Measurements from ENCODE around the gene BMF.
"Not testable (repeated sequence)": the region's sequence is repeated elsewhere in the genome, so short reads cannot be mapped to it uniquely, and the experiment has no call there.

Gene BMF

DNA sequence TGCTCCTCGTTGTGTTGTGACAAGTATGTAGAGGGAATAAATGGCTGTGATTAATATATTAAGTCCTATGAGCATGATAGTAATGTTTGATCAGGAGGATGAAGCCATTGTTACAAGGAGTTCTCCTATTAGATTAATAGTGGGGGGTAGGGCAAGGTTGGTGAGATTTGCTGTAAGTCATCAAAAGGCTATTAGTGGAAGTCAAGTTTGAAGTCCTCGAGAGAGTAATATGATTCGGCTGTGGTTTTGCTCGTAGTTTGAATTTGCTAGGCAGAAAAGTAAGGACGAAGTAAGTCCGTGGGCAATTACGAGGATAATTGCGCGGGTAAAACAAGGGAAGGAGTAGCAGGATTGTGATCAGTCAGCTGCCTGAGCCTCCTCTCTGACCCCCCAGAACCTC, 26.2 kb upstream of the BMF start:
- FAIRE-seq (no peak), DNase-seq (ENCODE audit: insufficient read length, low spot score) (no peak)
- TF ChIP-seq, protein P1, sequence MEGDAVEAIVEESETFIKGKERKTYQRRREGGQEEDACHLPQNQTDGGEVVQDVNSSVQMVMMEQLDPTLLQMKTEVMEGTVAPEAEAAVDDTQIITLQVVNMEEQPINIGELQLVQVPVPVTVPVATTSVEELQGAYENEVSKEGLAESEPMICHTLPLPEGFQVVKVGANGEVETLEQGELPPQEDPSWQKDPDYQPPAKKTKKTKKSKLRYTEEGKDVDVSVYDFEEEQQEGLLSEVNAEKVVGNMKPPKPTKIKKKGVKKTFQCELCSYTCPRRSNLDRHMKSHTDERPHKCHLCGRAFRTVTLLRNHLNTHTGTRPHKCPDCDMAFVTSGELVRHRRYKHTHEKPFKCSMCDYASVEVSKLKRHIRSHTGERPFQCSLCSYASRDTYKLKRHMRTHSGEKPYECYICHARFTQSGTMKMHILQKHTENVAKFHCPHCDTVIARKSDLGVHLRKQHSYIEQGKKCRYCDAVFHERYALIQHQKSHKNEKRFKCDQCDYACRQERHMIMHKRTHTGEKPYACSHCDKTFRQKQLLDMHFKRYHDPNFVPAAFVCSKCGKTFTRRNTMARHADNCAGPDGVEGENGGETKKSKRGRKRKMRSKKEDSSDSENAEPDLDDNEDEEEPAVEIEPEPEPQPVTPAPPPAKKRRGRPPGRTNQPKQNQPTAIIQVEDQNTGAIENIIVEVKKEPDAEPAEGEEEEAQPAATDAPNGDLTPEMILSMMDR (IDR thresholded peaks at IDR 0.05; ENCODE audit: insufficient read depth, missing control alignments), result no peak

DNA sequence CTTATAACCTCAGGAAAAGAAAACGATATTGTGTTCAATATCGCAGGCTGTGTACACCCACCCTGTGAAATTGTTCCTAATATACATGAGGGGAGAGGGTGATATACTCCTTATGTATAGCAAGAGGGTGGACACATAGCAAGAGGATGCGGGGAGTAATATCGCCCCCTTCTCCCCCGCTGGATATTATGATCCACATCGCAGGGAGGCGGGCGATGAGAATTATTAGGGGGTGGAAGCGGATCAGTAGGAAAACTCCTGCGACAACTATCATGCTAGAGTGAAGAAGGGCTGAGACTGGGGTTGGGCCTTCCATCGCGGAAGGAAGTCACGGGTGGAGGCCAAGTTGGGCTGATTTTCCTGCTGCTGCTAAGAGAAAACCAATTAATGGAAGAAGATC, 24.9 kb upstream of the BMF start:
- TF ChIP-seq, protein P1 (IDR thresholded peaks at IDR 0.05; ENCODE audit: insufficient read depth, missing control alignments), result no peak
- DNase-seq (ENCODE audit: insufficient read length, low spot score) (no peak), FAIRE-seq (no peak)

DNA sequence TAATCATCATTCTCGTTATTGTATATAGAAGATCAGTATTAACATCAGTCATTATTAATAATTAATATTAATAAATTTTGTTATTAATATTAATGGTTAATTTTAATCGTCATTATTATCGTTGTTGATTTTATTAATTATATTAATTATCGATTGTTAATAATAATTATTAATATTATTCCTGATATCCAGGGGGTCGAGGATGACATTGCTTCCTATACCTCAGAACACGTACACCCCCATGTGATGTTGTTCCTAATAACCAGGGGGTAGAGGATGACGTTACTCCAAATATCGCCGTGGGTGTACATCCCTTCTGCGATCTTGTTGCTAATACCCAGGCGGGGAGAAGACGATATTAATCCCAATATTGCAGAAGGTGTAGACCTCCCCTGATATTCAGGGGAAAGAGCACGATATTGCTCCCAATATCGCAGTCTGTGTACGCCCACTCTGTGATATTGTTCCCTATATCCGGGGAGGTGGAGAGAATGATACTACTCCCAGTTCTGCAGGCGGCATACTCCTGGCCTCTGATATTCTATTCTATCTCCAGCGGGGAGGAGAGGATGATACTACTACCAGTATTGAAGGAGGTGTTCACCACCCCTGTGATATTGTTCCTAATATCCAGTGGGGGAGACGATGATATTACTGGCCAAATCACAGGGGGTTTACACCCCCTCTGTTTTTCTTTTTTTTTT, 22.3 kb upstream of the BMF start:
- FAIRE-seq, result no peak
- DNase-seq (ENCODE audit: insufficient read length, low spot score), result no peak
- TF ChIP-seq, protein P1 (IDR thresholded peaks at IDR 0.05; ENCODE audit: insufficient read depth, missing control alignments), result no peak

DNA sequence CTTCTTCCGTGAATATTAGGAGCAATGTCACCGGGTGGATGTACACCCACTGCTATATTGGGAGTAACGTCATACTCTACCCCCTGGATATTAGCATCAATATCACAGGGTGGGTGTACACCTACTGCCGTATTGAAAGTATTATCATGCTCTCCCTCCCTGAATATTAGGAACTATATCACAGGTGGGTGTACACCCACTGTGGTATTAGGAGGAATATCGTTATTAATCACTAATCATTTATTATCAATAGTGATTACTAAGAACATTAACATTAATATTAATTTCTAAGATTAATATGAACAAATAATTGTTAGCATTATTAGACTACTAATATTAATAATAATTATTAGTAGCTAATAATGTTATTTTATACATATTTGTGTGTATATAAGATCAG, 21.4 kb upstream of the BMF start:
- DNase-seq (ENCODE audit: insufficient read length, low spot score) (no peak), FAIRE-seq (no peak)
- TF ChIP-seq, protein P1 (IDR thresholded peaks at IDR 0.05; ENCODE audit: insufficient read depth, missing control alignments), result no peak

DNA sequence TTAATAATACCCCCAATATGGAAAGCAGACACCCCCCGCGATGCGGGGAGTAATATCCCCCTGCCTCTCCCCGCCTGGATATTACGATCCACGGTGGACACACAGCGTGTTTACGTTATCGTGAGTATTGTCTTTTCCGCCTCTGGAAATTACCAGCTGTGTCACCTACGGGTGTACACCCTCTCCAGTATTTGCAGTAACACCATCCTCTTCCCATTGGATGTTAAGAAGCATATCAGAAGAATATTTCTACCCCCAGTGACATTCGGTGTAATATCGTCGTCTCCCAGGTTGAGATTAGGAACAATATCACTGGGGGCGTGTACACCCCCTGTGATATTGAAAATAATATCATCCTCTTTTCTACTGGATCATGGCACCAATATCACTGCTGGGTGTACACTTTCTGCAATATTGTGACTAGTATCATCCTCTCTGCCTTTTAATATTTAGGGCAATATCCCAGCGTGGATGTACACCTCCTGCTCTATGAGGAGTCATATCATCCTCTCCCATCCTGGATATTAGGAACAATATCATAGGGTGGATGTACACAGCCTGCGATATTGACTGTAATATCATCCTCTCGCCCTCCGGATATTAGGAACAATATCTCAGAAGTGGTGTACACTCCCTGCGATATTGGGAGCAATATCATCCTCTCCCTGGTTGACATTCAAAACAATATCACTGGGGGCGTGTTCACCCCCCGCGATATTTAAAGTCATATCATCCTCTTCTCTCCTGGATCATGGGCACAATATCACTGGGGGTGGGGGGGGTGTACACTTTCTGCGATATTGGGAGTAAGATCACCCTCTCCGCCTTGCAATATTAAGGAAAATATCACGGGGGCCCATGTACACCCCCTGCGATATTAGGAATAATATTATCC, 20.3 kb upstream of the BMF start:
- FAIRE-seq (no peak), DNase-seq (ENCODE audit: insufficient read length, low spot score) (no peak)
- TF ChIP-seq, protein P1 (IDR thresholded peaks at IDR 0.05; ENCODE audit: insufficient read depth, missing control alignments), result no peak

DNA sequence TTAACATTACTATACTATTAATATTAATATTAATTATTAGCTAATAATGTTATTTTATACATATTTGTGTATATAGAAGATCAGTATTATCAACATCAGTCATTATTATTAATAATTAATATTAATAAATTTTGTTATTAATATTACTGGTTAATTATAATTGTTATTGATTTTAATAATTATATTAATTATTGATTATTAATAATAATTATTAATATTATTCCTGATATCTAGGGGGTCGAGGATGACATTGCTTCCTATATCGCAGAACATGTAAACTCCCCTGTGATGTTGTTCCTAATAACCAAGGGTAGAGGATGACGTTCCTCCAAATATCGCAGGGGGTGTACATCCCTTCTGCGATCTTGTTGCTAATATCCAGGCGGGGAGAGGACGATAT, 17.3 kb upstream of the BMF start:
- FAIRE-seq, result no peak
- TF ChIP-seq, protein P1 (IDR thresholded peaks at IDR 0.05; ENCODE audit: insufficient read depth, missing control alignments), result no peak

DNA sequence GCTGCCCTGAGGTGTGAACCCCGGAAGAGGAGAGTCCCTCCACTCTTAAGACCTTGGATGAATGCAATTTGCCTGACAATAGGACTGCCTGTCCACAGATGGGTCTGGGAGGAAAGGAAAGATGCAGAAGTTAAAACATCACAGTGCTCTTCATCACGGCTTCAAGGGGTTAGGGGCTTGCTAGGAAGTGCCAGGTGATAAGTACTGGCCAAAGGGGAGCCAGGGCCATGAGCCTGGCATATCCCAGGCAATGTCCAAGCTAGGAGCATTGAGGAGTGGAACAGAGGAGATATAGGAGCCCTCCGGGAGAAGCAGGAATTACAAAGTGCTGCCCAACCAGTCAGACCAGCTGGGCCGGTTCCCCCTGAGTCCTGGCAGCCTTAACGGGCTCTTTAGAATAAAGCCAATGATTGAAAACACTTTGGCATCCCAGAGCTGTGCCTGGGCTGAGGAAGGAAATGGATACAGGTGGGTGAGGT, 16.2 kb upstream of the BMF start:
- DNase-seq (ENCODE audit: insufficient read length, low spot score); FAIRE-seq: not testable (repeated sequence)

More for the DNA sequence above, 17.3 kb upstream of the BMF start:
- no peak for DNase-seq (ENCODE audit: insufficient read length, low spot score)

DNA sequence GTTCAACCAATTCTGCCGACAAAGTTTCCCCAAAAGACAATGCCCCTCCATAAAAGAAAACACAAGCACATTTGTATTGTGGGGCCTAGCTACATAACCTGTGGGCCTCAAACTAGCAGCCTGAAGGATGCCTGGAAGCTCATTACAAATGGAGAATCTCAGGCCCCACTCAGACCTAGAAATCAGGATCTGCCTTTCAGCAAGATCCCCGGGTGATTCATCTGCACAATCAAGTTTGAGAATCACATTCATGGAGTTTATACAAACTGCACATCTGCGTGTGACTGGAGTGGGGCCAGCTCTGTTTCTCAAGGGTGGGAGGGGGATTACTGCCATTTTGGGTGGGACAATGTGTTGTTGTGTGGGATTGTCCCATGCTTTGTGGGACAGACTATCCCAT, 15.7 kb upstream of the BMF start:
- not testable (repeated sequence) for FAIRE-seq; DNase-seq (ENCODE audit: insufficient read length, low spot score)

DNA sequence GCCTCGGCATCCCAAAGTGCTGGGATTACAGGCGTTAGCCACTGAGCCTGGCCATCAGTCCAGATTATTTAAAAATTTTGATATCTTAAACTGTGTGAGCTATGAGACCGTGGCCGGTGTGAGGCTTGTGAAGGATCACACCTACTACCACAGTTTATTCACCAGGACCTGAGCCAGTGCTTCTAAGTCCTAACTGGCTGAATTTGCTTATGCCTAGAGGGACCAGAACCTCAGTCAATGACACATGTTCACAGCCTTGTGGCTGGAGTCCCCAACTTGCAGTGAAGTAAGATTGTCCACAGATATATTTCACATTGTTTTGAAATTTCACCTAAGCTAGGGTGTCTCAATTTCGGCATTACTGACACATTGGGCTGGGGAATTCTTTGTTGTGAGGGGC, 15.2 kb upstream of the BMF start:
- not testable (repeated sequence) for DNase-seq (ENCODE audit: insufficient read length, low spot score); FAIRE-seq

DNA sequence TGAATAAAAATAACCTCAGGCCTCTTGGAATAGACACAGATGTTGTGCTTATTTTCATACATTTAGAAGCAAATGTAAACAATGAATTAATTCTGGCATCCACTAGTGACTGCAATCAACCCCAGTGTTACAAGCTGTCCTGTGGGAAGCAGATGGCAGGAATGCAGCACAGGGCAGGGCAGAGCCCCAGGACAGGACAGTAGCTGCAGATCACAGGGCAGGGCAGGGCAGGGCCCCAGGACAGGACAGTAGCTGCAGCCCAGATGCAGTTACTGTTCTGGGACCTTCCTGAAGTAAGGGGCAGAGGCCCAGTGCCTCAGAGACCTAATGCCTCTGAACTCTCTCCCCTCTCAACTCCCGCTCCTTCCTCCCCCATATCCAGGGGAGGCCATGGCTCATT, 14.3 kb upstream of the BMF start:
- not testable (repeated sequence) for FAIRE-seq; DNase-seq (ENCODE audit: insufficient read length, low spot score)
